ENCODE results near the gene RABEP2. TPM values are rescaled to one million over a fixed set of nuclear protein-coding genes. Genes with fewer than 3 reads are reported as not detected.
"Not testable (repeated sequence)": the region's sequence is repeated elsewhere in the genome, so short reads cannot be mapped to it uniquely, and the experiment has no call there.

RABEP2 gene
- total RNA-seq, 1 experiment from 2014 or later: 13.3 TPM

GRCh38 chr16:28883221-28883996 lies 41.6 kb downstream of the RABEP2 start:
- H3K36me3 ChIP-seq (replicated peaks; ENCODE audit: control insufficient read depth, insufficient read depth, low read length): no peaks in the 10 kb centered on the region
- no peak overlapping the region for H3K4me3 ChIP-seq (ENCODE audit: insufficient read depth, low read depth, low read length)
- DNase-seq: peak; percentile 60
- peaks cover 13% of the 10 kb centered on the region for H3K27me3 ChIP-seq (ENCODE audit: control insufficient read depth, insufficient read depth, low read length)

- H3K4me3 ChIP-seq (ENCODE audit: insufficient read depth, low read depth, low read length): no peak overlapping the region
- H3K36me3 ChIP-seq (replicated peaks; ENCODE audit: control insufficient read depth, insufficient read depth, low read length): no peaks in the 10 kb centered on the region
- peaks cover 13% of the 10 kb centered on the region for H3K27me3 ChIP-seq (ENCODE audit: control insufficient read depth, insufficient read depth, low read length)
- DNase-seq: peak; percentile 85
Measured at GRCh38 chr16:28882551-28883160, 42.4 kb downstream of the RABEP2 start.

GRCh38 chr16:28881565-28881964 lies 43.5 kb downstream of the RABEP2 start:
- peaks cover 13% of the 10 kb centered on the region for H3K27me3 ChIP-seq (ENCODE audit: control insufficient read depth, insufficient read depth, low read length)
- not testable (repeated sequence) for DNase-seq; H3K36me3 ChIP-seq (replicated peaks; ENCODE audit: control insufficient read depth, insufficient read depth, low read length); H3K4me3 ChIP-seq (ENCODE audit: insufficient read depth, low read depth, low read length)

GRCh38 chr16:28880955-28881354 lies 44.1 kb downstream of the RABEP2 start:
- no peak for DNase-seq
- no peaks in the 10 kb centered on the region; the same call in 1 of the 2 replicates for H3K36me3 ChIP-seq (replicated peaks; ENCODE audit: control insufficient read depth, insufficient read depth, low read length)
- peaks cover 13% of the 10 kb centered on the region for H3K27me3 ChIP-seq (ENCODE audit: control insufficient read depth, insufficient read depth, low read length)
- no peak overlapping the region for H3K4me3 ChIP-seq (ENCODE audit: insufficient read depth, low read depth, low read length)

- Histone ChIP-seq H3K36me3 (replicated peaks; ENCODE audit: control insufficient read depth, insufficient read depth, low read length) (no peaks in the 10 kb centered on the region; the same call in 1 of the 2 replicates), H3K4me3 (ENCODE audit: insufficient read depth, low read depth, low read length) (peak overlapping the region; percentile 73), H3K27me3 (ENCODE audit: control insufficient read depth, insufficient read depth, low read length) (peaks cover 13% of the 10 kb centered on the region)
- no peak for DNase-seq
Measured at GRCh38 chr16:28880589-28880915, 44.5 kb downstream of the RABEP2 start.

- H3K27me3 ChIP-seq (ENCODE audit: control insufficient read depth, insufficient read depth, low read length): peaks cover 13% of the 10 kb centered on the region
- DNase-seq: peak; percentile 99
- H3K4me3 ChIP-seq (ENCODE audit: insufficient read depth, low read depth, low read length): peak overlapping the region; percentile 73
- H3K36me3 ChIP-seq (replicated peaks; ENCODE audit: control insufficient read depth, insufficient read depth, low read length): no peaks in the 10 kb centered on the region; the same call in 1 of the 2 replicates
Measured at GRCh38 chr16:28879841-28880588, 45.0 kb downstream of the RABEP2 start.

- Histone ChIP-seq H3K36me3 (replicated peaks; ENCODE audit: control insufficient read depth, insufficient read depth, low read length) (no peaks in the 10 kb centered on the region; the same call in 1 of the 2 replicates), H3K27me3 (ENCODE audit: control insufficient read depth, insufficient read depth, low read length) (peaks cover 13% of the 10 kb centered on the region), H3K4me3 (ENCODE audit: insufficient read depth, low read depth, low read length) (peak overlapping the region; percentile 73)
- DNase-seq: no peak
Measured at GRCh38 chr16:28879261-28879840, 45.7 kb downstream of the RABEP2 start.

- DNase-seq: peak; percentile 47
- Histone ChIP-seq H3K27me3 (ENCODE audit: control insufficient read depth, insufficient read depth, low read length) (peaks cover 13% of the 10 kb centered on the region), H3K36me3 (replicated peaks; ENCODE audit: control insufficient read depth, insufficient read depth, low read length) (peaks cover 2% of the 10 kb centered on the region), H3K4me3 (ENCODE audit: insufficient read depth, low read depth, low read length) (peak within 1 kb of the TSS; percentile 73)
Measured at GRCh38 chr16:28878083-28878926, 46.7 kb downstream of the RABEP2 start, which contains the start of gene ATP2A1. TSS of gene ATP2A1 (plus strand) at chr16:28878488. CDS start at chr16:28878672, 184 bp downstream.

GRCh38 chr16:28877655-28878000 lies 47.4 kb downstream of the RABEP2 start:
- H3K4me3 ChIP-seq (ENCODE audit: insufficient read depth, low read depth, low read length): no peak overlapping the region
- peak; percentile 60 for DNase-seq
- peaks cover 2% of the 10 kb centered on the region for H3K36me3 ChIP-seq (replicated peaks; ENCODE audit: control insufficient read depth, insufficient read depth, low read length)
- H3K27me3 ChIP-seq (ENCODE audit: control insufficient read depth, insufficient read depth, low read length): peaks cover 13% of the 10 kb centered on the region

- peak; percentile 69 for DNase-seq
- H3K27me3 ChIP-seq (ENCODE audit: control insufficient read depth, insufficient read depth, low read length): peaks cover 13% of the 10 kb centered on the region
Measured at GRCh38 chr16:28876973-28877654, 47.9 kb downstream of the RABEP2 start.

GRCh38 chr16:28876019-28876659 lies 48.9 kb downstream of the RABEP2 start:
- H3K27me3 ChIP-seq (ENCODE audit: control insufficient read depth, insufficient read depth, low read length): peaks cover 11% of the 10 kb centered on the region
- H3K4me3 ChIP-seq (ENCODE audit: insufficient read depth, low read depth, low read length): no peak overlapping the region
- DNase-seq: peak; percentile 67
- H3K36me3 ChIP-seq (replicated peaks; ENCODE audit: control insufficient read depth, insufficient read depth, low read length): peaks cover 3% of the 10 kb centered on the region

More at GRCh38 chr16:28876973-28877654, 47.9 kb downstream of the RABEP2 start:
- peaks cover 2% of the 10 kb centered on the region for H3K36me3 ChIP-seq (replicated peaks; ENCODE audit: control insufficient read depth, insufficient read depth, low read length)
- H3K4me3 ChIP-seq (ENCODE audit: insufficient read depth, low read depth, low read length): no peak overlapping the region

GRCh38 chr16:28875134-28876018 lies 49.7 kb downstream of the RABEP2 start:
- DNase-seq: peak; percentile 64
- Histone ChIP-seq H3K27me3 (ENCODE audit: control insufficient read depth, insufficient read depth, low read length) (peaks cover 3% of the 10 kb centered on the region), H3K36me3 (replicated peaks; ENCODE audit: control insufficient read depth, insufficient read depth, low read length) (peaks cover 7% of the 10 kb centered on the region), H3K4me3 (ENCODE audit: insufficient read depth, low read depth, low read length) (no peak overlapping the region)
